ENCODE data around the gene DLG4.
A peak's percentile ranks its signal among the peaks of the same experiment; 100 is the strongest.

DLG4 gene

DNA sequence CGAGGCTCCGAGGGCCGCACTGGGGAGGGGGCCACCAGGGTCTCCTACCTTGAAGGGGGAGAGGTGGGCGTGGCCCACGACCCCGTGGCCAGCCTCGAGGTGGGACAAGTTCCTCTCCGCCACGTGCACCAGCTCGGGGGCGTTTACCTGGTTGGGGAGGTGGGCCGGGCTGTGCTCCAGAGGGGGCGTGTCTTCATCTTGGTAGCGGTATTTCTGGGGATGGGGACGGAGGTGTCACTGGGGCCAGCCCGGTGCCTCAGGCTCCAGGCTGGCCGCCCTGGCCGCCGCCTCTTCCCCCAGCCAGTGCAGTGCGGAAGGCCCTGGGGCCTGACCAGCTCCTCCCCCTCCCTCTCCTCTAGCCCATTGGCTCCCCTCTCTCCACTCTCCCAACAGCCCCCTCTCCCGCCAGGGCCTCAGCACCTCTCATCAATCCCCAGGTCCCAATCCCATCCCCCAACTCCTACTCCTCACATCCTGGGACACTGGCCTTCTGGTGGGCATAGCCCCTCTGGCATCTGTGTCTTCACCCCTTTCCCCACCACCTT lies 11.5 kb downstream of the DLG4 start:
- peaks cover 5% of the 10 kb centered on the region for H3K79me2 ChIP-seq
- peaks cover 4% of the 10 kb centered on the region for H3K4me1 ChIP-seq
- H3K9me3 ChIP-seq (ENCODE audit: control insufficient read depth, low read length): no peaks in the 10 kb centered on the region
- no peak overlapping the region for H3K4me2 ChIP-seq (ENCODE audit: low read length)
- TF ChIP-seq, protein P1, sequence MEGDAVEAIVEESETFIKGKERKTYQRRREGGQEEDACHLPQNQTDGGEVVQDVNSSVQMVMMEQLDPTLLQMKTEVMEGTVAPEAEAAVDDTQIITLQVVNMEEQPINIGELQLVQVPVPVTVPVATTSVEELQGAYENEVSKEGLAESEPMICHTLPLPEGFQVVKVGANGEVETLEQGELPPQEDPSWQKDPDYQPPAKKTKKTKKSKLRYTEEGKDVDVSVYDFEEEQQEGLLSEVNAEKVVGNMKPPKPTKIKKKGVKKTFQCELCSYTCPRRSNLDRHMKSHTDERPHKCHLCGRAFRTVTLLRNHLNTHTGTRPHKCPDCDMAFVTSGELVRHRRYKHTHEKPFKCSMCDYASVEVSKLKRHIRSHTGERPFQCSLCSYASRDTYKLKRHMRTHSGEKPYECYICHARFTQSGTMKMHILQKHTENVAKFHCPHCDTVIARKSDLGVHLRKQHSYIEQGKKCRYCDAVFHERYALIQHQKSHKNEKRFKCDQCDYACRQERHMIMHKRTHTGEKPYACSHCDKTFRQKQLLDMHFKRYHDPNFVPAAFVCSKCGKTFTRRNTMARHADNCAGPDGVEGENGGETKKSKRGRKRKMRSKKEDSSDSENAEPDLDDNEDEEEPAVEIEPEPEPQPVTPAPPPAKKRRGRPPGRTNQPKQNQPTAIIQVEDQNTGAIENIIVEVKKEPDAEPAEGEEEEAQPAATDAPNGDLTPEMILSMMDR (IDR thresholded peaks at IDR 0.05): no peak
- no peak overlapping the region for H3K4me3 ChIP-seq (ENCODE audit: low read depth, low read length)
- no peak overlapping the region for H2AFZ ChIP-seq
- no peaks in the 10 kb centered on the region for H3K36me3 ChIP-seq (ENCODE audit: control insufficient read depth, insufficient read depth, low read length)
- H3K27me3 ChIP-seq (ENCODE audit: control insufficient read depth, insufficient read depth, low read length): no peaks in the 10 kb centered on the region
- no peak overlapping the region for H3K27ac ChIP-seq
- no peak overlapping the region for H3K9ac ChIP-seq

DNA sequence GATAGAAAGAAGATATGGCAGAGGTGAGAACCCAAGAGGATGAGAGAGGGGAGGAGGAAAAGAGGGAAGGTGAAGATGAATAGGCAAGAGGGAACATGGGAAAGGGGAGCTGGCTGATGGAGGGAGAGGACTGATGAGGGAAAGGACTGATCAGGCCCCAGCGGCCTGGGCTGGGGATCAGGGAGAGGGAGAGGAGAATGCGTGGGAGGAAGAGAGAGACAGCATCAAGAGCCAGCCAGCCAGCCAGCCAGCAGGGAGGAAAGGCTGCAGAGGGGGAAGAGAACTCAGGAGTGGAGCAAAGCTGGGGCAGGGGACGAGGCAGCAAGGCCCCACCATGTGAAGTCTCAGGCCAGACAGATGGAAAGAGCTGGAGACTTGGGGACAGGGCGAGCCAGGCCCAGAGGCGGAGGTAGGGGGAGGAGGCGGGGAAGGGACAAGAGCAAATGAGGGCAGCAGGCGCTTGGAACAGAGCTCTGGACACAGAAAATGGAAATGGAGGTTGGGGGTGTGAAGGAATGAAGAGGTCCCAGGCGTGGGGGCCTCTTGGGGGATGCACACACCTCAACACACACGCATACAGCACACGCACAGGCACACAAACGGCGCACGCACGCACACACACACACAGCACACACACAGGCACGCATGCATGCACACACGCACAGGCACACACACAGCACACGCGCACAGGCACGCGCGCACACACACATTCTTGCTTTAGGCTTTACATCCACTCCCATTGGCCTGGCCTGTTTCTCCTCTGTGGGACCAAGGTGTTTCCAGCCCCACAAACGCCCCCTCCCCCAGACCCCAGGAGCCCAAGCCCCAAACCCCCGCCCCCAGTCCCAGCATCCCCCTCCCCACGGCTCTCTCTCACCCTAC lies 12.3 kb downstream of the DLG4 start:
- Histone ChIP-seq H3K4me3 (ENCODE audit: low read depth, low read length) (no peak overlapping the region), H2AFZ (no peak overlapping the region), H3K27ac (no peak overlapping the region), H3K27me3 (ENCODE audit: control insufficient read depth, insufficient read depth, low read length) (no peaks in the 10 kb centered on the region), H3K36me3 (ENCODE audit: control insufficient read depth, insufficient read depth, low read length) (no peaks in the 10 kb centered on the region), H3K4me2 (ENCODE audit: low read length) (no peak overlapping the region), H3K9ac (no peak overlapping the region), H3K4me1 (peaks cover 4% of the 10 kb centered on the region), H3K9me3 (ENCODE audit: control insufficient read depth, low read length) (no peaks in the 10 kb centered on the region), H3K79me2 (peaks cover 4% of the 10 kb centered on the region)
- TF ChIP-seq, protein P1 (IDR thresholded peaks at IDR 0.05): no peak

DNA sequence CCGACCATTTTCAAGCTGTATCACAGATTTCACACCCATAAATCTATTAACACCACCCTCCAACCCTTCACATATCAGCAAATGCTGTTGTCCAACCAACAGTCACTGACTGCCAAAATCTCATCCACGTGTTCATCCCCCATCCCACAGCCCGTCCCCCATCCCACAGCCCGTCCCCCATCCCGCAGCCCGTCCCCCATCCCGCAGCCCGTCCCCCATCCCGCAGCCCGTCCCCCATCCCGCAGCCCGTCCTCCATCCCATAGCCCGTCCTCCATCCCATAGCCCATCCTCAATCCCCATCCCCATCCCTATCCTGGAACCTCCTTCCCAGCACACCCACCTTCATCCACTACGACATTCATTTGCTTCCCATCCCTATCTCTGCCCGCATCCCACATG lies 14.1 kb downstream of the DLG4 start:
- Histone ChIP-seq H3K4me2 (ENCODE audit: low read length) (peak overlapping the region; percentile 59), H3K4me1 (peaks cover 4% of the 10 kb centered on the region), H3K27me3 (ENCODE audit: control insufficient read depth, insufficient read depth, low read length) (no peaks in the 10 kb centered on the region), H3K79me2 (no peaks in the 10 kb centered on the region), H3K27ac (no peak overlapping the region), H2AFZ (peak overlapping the region; percentile 51), H3K4me3 (ENCODE audit: low read depth, low read length) (no peak overlapping the region), H3K9me3 (ENCODE audit: control insufficient read depth, low read length) (no peaks in the 10 kb centered on the region), H3K36me3 (ENCODE audit: control insufficient read depth, insufficient read depth, low read length) (no peaks in the 10 kb centered on the region), H3K9ac (no peak overlapping the region)
- TF ChIP-seq, protein P1 (IDR thresholded peaks at IDR 0.05): no peak

DNA sequence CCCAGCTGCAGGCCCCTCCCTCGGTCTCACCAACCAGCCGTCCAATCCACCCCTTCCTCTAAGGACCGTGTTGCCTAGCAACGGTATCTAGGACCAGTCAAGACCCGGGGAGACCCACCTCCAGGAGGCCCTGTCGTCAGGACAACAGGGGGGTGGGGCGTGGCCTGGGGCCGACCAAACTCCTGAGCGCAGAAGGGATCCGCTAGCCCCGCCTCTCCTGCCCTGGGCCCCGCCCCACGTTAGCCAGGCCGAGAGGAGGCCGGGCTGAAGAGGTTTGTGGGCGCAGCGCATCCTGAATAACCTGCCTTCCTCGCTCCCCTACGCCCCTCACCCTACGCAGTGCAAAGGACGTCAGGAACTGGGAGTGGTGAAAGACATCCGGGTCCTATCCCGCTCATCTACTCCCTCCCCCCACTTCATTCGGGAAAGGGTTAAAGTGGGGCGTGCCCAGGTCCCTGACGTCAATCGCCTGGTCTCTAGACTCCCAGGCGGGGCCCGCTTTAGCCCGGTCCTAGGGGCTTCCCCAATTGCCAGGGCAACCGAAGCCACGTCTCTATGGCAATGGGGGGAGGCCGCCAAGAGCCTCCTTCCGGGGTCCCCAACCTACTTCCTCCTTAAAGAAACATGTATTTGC lies 14.7 kb downstream of the DLG4 start:
- H3K4me1 ChIP-seq: peaks cover 4% of the 10 kb centered on the region

More for the DNA sequence above, 14.7 kb downstream of the DLG4 start:
- Histone ChIP-seq H3K79me2 (no peaks in the 10 kb centered on the region), H3K9me3 (ENCODE audit: control insufficient read depth, low read length) (no peaks in the 10 kb centered on the region), H3K9ac (no peak overlapping the region), H3K4me3 (ENCODE audit: low read depth, low read length) (peak overlapping the region; percentile 12), H3K36me3 (ENCODE audit: control insufficient read depth, insufficient read depth, low read length) (no peaks in the 10 kb centered on the region), H3K27me3 (ENCODE audit: control insufficient read depth, insufficient read depth, low read length) (no peaks in the 10 kb centered on the region), H2AFZ (peak overlapping the region; percentile 51), H3K27ac (no peak overlapping the region), H3K4me2 (ENCODE audit: low read length) (peak overlapping the region; percentile 59)
- TF ChIP-seq, protein P1 (IDR thresholded peaks at IDR 0.05): no peak
